GM19239 (cell line): ENCODE results near the gene CEP128.

Experiments
- DNase-seq: peaks from one replicate; pipeline ENCODE4 v3.0.0; 2011; ENCODE audit warnings: low spot score; ENCODE audit not compliant: insufficient read length
- FAIRE-seq: peaks from 2 replicates; lab custom pipeline; 2011; peaks lifted over from hg19 to GRCh38; lab: Jason Lieb, UNC

The CEP128 gene

DNA sequence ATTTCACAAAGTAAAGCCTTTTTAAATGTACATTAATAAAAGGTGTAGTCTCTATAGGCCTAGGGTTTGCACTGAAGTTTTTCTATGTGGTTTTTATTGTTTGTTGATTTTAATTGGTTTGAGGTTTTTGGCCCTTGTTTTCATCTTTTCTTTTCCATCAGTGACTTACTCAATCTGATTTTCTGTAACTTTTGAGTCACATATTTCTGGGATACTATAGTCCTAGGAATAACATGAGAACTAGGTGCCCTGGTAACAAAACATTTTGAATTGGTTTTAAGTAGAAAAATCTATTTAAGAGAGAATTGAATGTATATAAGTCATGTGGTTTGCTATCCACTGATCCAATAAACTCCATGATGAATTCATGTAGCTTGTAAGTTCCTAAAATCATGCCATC, 311.9 kb downstream of the CEP128 start:
- DNase-seq (no peak), FAIRE-seq (no peak)

DNA sequence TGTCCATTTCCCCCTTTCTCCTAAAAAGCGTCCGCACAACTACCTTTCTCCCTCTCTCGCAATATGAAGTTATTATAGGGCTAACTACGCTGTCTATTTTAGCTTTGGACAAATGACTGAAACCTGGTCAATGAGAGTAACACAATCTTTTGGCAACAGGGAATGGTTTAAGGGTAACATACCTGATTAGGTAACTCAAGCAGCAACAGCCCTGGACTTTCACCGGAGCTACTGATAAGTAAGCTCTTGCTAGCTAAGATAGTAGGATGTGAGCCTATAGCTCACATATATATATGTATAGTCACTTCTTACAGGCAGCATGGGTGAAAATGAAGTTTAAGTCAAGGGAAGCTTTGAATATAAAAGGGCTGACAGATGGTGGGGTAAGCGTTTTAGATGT, 313.0 kb downstream of the CEP128 start:
- no peak for DNase-seq
- no peak for FAIRE-seq

DNA sequence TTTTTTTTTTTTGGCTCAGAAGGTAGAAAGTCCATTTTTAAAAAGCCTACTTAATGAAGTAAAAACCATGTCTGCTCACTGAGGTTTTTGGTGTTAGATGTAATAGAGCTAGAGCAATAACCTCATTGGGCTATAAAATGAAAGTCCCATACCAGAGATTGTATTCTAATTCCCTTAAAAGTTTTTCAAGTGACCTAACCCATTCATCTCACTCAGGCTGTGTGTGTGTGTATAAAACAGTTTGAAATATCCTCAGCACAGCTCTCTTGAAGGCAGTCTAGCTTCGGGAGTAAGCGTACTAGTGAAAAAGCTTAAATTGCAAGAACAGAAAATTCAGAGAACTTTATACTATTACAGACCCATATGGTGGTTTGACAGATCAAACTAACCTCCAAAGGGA, 313.8 kb downstream of the CEP128 start:
- no peak for FAIRE-seq
- no peak for DNase-seq

DNA sequence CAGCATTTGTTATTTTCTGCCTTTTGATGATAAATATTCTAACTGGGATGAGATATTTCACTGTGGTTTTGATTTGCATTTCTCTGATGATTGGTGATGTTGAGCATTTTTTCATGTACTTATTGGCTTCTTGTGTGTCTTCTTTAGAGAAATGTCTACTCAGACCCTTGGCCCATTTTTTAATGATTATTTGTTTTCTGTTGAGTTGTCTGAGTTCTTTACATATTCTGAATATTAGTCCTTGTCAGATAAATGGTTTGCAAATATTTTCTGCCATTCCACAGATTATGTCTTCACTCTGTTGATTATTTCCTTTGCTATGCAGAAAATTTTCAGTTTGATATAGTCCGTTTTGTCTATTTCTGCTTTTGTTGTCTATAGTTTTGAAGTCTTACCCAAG, 317.0 kb downstream of the CEP128 start:
- FAIRE-seq (no peak), DNase-seq (no peak)

DNA sequence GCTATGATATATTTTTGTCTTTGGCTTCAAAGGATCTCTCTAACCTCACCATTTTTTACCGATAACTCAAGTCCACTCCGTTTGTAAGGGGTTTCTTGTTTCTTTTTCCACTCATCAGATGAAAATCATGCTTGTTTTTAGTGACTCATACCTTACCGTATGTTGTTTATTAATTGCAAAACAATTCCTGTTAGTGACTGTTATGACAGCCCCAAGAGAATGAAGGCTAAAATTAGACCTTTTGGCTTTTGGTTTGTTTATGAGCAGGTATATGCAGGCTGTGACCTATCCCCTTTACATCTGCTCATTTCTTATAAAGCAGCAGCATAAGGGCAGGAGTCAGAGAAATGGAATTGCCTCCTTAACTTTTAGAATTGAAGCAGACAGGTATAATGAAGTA, 319.8 kb downstream of the CEP128 start:
- DNase-seq (no peak), FAIRE-seq (peak; percentile 21)

DNA sequence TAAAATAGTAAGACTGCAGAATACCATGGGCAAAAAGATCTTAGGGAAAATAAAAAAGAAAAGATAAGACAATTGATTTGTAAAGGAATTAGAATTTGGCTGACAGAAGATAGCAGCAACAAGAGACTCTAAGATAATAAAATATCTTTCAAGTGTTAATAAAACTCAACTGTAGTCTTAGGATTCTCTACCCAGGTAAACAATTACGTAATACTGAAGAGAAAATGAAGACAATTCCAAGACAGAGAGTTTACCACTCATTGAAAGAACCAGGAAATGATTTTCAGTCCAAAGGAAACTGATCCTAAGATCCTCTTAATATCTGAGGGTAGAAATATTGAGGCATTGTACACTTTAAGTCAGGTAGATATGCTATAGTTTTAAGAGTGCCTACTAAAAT, 321.1 kb downstream of the CEP128 start:
- no peak for DNase-seq
- no peak for FAIRE-seq

DNA sequence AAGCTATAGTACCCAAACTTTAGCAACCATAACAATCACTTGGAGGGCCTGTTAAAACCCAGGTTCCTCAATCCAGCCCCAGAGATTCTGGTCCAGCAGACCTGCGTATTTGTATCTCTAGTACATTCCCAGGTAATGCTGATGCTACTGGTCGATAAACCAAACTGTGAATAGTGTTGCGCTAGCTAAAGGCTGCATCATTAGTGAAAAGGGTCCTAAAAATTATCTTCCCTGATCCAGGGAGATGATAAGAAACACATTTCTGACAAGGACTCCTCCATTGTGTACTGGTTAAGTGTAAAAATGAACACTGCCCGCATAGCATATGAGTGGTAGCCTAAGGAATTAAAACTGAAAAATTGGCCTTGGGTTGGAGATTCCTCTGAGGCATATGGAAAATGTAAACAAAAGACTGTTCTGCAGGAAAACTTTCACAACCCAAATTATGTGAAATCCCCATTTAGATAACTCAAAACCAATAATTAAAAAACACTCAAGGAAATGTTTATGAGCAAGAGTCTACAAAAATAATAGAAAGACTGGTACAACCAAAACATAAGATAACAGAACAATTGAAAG, 322.7 kb downstream of the CEP128 start:
- DNase-seq (no peak), FAIRE-seq (no peak)

DNA sequence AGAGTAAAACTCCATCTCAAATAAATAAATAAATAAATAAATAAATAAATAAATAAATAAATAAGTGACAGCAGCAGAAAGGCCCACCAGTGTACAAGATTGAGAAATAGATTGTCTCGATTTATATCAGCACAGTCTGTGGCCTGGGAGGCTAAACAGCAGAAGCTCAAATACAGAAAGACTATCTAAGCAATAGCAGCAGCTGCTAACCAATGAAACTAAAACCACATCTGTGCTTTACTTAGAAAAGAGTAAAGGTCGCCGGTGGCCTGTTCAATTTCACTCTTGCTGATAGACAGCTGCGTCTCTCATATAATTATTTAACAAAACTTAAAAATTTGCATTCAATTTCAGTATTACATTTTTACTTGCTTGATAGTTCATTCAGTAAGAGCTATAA, 325.7 kb downstream of the CEP128 start:
- DNase-seq, result no peak
- FAIRE-seq, result peak; percentile 56

DNA sequence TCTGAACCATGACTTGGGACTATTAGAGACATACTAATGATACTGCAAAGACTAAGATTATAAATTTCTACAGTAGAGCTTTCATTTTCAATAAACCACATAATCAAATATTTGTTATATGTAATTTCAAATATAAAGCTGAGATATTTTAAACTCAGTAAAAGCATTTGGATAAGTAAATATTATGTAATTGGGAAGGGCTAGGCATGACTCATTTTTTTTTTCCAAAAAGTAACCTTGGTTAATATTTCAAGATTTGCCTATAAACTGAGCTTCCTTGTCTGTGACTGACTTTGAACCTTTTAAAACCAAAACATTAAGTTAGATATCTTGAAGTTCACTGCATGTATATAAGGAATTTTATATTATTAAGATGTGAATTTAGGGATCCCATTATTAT, 332.5 kb downstream of the CEP128 start:
- FAIRE-seq (no peak), DNase-seq (no peak)

DNA sequence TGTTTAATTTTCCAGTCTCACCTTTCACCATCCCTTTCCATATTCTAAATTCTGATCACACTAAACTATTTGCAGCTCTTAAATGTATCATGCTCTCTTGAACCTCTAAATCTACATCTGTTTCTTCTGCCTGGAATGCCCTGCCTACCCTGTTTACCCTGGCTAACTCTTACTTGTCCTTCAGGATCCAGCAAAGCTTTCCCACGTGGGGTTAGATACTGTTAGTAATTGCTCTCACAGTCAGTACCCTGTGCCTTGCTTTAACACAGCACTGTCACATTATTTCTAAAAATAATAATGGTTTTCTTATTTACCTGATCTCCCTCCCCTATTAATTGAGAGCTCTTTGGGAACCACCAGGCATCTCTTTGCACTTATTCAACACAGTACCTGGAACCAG, 333.0 kb downstream of the CEP128 start:
- no peak for FAIRE-seq
- DNase-seq, result no peak

DNA sequence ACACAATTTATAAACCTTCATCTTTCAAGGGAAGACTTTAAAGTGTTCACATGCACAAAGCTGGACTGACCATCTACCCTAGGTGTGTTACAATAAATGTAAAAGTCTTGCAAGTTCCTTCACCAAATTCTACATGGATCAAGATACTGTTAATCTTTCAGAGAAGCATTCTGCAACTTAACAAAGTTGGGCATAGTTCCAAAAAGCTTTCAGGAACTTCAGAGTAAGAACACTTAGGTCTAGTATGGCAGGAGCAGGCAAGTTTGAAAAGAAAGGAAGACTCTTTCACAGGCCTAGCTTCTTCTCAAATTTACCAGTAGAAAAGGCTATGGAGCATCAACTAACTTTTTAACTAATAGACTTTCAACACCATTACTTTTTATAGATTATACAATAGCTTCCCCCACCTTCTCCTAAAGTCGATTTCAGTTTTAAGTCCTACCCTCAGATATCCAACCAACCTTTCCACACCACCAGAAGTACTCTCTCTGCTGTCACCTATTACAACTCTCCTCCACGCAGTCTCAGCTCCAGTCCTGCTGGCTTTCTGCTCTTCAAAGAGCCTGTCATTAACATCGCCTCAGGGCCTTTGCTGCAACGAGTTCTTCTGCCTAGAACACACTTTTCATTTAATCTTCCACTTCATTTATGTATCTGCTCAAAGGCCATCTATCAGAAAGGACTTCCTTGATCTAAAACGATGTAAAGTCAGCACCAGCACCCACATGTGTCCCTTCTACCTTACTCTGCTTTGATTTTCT, 333.9 kb downstream of the CEP128 start:
- DNase-seq (no peak), FAIRE-seq (no peak)

DNA sequence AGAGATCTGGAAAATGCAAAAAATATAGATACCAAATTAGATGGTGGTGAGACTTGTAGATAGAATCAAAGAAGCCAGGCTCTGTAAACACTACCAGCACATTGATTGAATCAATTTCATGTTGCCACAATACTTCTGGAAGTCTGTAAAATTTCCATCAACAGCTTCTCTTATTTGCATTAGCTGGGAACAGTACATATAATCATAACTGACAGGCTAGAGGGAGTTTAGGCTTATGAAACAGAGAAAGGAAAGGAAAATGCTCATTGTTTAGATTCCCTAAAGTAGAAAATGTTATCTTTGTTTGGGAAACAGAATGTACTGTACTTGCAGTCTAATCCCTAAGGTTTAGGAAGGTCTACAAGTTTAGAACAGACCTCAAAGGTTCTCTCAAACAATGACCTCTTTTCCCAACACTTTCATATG, 335.2 kb downstream of the CEP128 start:
- FAIRE-seq, result no peak

DNA sequence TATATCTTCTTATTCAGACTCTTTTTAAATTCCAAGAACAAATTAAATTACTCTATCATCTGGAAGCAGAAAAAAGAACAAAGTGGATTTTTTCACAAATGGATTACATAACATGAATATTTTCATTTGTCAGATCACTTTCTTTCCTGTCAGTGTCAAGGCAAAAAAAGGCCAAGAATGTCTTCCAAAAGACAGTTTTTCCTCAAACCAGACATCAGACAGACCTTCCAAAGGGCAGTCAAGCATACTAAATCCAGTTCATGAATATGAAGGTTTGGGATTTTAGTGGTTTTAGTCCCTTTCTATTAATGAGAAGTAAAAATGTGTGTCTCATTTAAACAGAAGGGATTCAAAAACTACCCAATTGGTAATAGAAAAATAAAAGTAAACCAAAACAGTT, 336.0 kb downstream of the CEP128 start:
- DNase-seq (no peak), FAIRE-seq (no peak)

More for the DNA sequence above, 335.2 kb downstream of the CEP128 start:
- no peak for DNase-seq

DNA sequence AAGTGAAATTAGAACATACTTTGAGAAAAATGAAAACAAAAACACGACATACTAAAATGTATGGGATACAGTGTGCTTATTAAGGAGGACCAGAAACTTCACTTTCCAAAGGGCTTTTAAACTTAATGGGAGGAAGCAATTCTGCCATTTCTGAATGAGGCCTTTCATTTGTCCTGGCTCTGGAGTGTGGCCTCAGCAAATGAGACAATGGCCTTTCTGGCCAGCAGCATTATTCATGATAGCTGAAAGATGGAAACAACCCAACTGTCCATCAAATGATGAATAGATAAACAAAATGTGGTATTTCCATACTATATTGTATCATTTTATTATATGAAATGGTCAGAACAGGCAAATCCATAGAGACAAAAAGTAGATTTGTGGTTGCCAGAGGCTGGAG, 338.6 kb downstream of the CEP128 start:
- FAIRE-seq, result no peak
- DNase-seq, result no peak

DNA sequence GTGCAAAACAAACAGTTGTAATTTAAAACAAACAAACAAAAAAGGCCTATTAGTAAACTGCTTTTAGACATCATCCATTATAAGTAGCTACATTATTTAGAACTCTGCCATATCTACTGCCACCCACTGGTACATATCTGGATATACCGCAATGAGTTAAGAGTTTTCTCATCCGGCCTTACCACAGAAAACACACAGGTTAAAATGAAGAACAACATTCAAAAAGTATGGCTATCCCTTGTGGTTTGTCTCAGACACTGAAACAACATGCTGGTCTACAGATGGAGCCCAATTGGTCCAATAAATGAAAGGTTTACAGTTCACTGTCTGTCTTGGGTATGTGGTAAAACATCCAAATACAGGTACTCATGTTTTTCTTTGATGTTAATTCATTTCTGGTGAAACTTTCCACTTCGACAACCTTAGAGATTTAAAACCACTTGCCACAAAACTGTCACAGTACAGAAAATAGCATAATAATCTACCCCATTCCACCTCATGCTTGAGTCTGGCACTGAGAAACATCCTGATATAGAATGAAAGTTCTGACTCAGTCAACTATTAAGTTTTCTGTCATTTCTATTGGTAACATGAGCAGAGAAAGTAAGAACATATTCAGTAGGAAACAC, 354.3 kb downstream of the CEP128 start:
- FAIRE-seq, result peak; percentile 90
- peak; percentile 2 for DNase-seq

DNA sequence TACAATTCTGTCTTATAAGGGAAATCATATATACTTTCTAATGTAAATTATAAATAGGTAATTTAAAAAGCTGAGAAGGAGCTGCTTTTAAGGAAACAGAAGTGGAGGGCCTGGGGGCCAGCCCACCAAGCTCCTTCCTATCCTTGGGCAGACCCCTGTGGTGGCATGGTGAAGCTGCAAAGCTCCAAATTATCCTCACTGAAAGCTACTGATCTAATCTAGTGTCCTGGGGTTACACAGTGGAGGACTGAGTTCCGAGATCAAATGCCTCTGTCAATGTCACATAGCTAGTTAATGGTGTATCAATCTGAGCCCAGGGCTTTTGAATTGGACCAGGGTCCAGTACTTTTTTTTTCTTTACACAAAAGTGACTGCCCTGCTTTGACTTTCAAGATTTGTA, 355.4 kb downstream of the CEP128 start:
- FAIRE-seq, result no peak
- DNase-seq, result no peak

DNA sequence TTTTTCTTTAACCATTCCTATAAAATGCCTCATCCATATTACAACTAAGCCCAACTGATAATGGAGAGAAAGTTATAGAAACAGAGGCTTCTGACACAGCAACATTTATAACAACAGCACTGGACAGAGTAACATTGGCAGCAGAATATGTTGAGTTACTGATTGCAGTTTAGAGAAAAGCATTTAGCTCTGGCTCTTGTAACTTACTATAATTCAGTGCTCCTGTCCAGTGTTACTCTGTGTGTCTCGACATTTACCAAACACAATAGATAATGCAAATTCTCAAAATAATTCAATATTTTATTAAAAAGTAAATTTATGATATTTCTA, 356.1 kb downstream of the CEP128 start:
- no peak for DNase-seq
- no peak for FAIRE-seq

DNA sequence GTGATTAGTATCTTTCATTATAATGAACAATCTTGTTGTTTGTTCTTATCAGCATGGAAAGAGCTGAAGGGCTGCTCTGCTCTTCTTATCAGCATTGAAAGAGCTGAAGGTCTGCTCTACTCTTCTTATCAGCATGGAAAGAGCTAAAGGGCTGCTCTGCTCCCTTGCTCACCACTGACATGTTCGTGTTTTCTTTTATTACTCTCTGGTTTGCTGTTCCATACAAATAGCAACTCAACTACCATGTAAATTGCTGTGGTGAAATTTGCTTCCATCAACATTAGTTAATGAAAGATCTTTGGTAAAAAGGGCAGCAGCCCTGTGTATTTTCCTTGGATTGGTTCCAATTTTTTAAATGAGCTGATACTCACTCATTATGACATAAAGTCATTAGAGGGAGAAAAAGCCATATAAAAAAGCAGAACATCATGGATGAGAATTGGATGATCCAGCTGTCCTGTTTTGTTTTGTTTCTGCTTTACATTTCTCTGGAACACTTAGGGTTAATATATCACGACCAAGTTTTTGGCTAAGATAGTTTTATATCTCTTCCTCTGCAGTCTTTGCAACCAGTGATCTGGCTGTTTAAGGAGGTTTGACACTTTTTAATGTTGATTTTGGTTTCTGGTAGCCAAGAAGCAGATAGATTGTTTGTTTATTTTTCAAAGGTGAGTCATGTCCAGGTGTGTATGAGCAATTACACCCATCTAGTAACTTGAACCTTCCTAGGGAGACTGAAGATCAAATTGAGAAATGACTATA, 356.6 kb downstream of the CEP128 start:
- no peak for DNase-seq
- no peak for FAIRE-seq

DNA sequence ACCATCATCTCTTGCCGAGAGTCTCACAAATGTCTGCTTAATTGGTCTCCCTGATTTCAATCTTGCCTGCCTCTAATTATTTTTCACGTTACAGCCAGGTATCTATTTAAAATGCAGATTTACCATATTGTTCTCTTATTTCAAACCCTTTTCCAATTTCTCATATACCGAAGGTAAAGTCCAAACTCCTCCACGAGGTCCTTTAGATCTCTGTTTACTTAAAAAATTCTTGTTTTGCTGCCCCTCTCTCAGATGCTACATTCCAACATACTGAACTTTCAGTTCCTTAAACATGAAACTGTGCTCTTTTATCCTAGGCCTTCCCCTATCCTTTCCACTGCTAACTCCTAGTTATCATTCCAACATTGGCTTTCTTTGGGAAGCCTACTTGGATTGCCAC, 363.9 kb downstream of the CEP128 start:
- FAIRE-seq, result no peak

DNA sequence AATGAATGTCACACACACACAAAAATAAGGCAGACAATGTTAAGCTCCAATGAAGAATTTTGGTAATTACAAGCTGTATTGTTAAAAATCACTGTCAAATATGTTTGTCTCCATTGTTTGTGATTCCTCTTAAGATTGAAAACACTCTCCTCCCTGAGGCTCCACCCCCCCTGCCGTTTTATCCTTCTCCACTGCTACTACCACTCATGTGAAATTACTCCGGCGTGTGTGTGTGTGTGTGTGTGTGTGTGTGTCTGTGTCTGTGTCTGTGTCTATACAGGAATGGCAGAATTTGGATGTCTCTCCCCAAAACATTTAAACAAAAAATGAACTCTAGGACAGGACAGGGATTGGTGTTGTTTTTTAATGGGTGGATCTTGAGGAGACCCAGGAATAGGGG, 365.1 kb downstream of the CEP128 start:
- no peak for DNase-seq
- no peak for FAIRE-seq

More for the DNA sequence above, 363.9 kb downstream of the CEP128 start:
- DNase-seq, result no peak

DNA sequence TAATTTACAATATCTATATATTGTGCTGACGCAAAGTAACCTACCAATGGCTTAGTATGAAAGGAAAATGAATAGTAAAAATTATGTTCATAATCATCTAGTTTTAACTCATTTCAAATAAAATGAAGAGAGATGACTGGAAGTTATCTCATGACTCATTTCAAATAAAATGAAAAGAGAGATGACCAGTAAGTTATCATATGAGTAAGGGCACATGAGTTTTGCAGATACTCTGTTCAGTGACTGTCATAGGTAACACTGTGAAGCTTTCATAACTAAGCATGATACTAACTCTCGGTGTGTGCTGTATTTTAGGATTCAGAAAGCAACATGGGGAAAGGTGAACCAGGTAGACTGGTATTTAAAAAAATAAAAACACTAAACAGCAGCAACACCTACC, 365.8 kb downstream of the CEP128 start:
- DNase-seq (no peak), FAIRE-seq (no peak)
